ENCODE measurements around the gene BMP10.

BMP10 gene

GRCh38 chr2:68879296-68879695 lies 8.1 kb upstream of the BMP10 start:
- no peak for DNase-seq (ENCODE audit: insufficient read length, low spot score)
- TF ChIP-seq SPI1 (IDR thresholded peaks at IDR 0.05; ENCODE audit: low read depth, low read length) (no peak), POLR2AphosphoS5 (IDR thresholded peaks at IDR 0.05; ENCODE audit: low read depth, low read length) (no peak), TAF1 (IDR thresholded peaks at IDR 0.05; ENCODE audit: low read depth, low read length) (no peak)
- FAIRE-seq: no peak

- DNase-seq (ENCODE audit: insufficient read length, low spot score): no peak
- no peak for FAIRE-seq
- TF ChIP-seq TAF1 (IDR thresholded peaks at IDR 0.05; ENCODE audit: low read depth, low read length) (no peak), SPI1 (IDR thresholded peaks at IDR 0.05; ENCODE audit: low read depth, low read length) (no peak)
Observed at GRCh38 chr2:68878753-68879152, 7.6 kb upstream of the BMP10 start.

GRCh38 chr2:68878071-68878711 lies 7.0 kb upstream of the BMP10 start:
- DNase-seq (ENCODE audit: insufficient read length, low spot score): no peak
- TF ChIP-seq POLR2A (IDR thresholded peaks at IDR 0.05; ENCODE audit: low read depth, low read length): no peak
- TF ChIP-seq PAX5 (IDR thresholded peaks at IDR 0.05; ENCODE audit: insufficient read depth, low read length, severe bottlenecking): no peak
- no peak for TF ChIP-seq SPI1 (IDR thresholded peaks at IDR 0.05; ENCODE audit: low read depth, low read length)
- no peak for TF ChIP-seq POU2F2 (IDR thresholded peaks at IDR 0.05; ENCODE audit: low read depth, low read length)
- TF ChIP-seq TAF1 (IDR thresholded peaks at IDR 0.05; ENCODE audit: low read depth, low read length): no peak
- no peak for TF ChIP-seq POLR2AphosphoS5 (IDR thresholded peaks at IDR 0.05; ENCODE audit: low read depth, low read length)
- FAIRE-seq: no peak

- no peak for TF ChIP-seq POLR2A (IDR thresholded peaks at IDR 0.05; ENCODE audit: low read depth, low read length)
- no peak for TF ChIP-seq TAF1 (IDR thresholded peaks at IDR 0.05; ENCODE audit: low read depth, low read length)
- TF ChIP-seq PAX5 (IDR thresholded peaks at IDR 0.05; ENCODE audit: insufficient read depth, low read length, severe bottlenecking): no peak
- TF ChIP-seq POLR2AphosphoS5 (IDR thresholded peaks at IDR 0.05; ENCODE audit: low read depth, low read length): no peak
- TF ChIP-seq SPI1 (IDR thresholded peaks at IDR 0.05; ENCODE audit: low read depth, low read length): no peak
- TF ChIP-seq POU2F2 (IDR thresholded peaks at IDR 0.05; ENCODE audit: low read depth, low read length): no peak
- DNase-seq (ENCODE audit: insufficient read length, low spot score) (no peak), FAIRE-seq (no peak)
Observed at GRCh38 chr2:68877079-68877772, 6.0 kb upstream of the BMP10 start.

GRCh38 chr2:68870215-68870614 lies 982 bp downstream of the BMP10 start:
- FAIRE-seq: no peak
- DNase-seq (ENCODE audit: insufficient read length, low spot score): no peak

GRCh38 chr2:68865108-68865507 lies 6.1 kb downstream of the BMP10 start:
- no peak for FAIRE-seq
- TF ChIP-seq SPI1 (IDR thresholded peaks at IDR 0.05; ENCODE audit: low read depth, low read length) (no peak), TAF1 (IDR thresholded peaks at IDR 0.05; ENCODE audit: low read depth, low read length) (no peak), POLR2AphosphoS5 (IDR thresholded peaks at IDR 0.05; ENCODE audit: low read depth, low read length) (no peak), POLR2A (IDR thresholded peaks at IDR 0.05; ENCODE audit: low read depth, low read length) (no peak)
- no peak for DNase-seq (ENCODE audit: insufficient read length, low spot score)

More at GRCh38 chr2:68870215-68870614, 982 bp downstream of the BMP10 start:
- TF ChIP-seq SPI1 (IDR thresholded peaks at IDR 0.05; ENCODE audit: low read depth, low read length) (no peak), POLR2AphosphoS5 (IDR thresholded peaks at IDR 0.05; ENCODE audit: low read depth, low read length) (no peak), TAF1 (IDR thresholded peaks at IDR 0.05; ENCODE audit: low read depth, low read length) (no peak), POLR2A (IDR thresholded peaks at IDR 0.05; ENCODE audit: low read depth, low read length) (no peak), POU2F2 (IDR thresholded peaks at IDR 0.05; ENCODE audit: low read depth, low read length) (no peak), PAX5 (IDR thresholded peaks at IDR 0.05; ENCODE audit: insufficient read depth, low read length, severe bottlenecking) (no peak)

GRCh38 chr2:68863996-68864395 lies 7.2 kb downstream of the BMP10 start:
- DNase-seq (ENCODE audit: insufficient read length, low spot score) (no peak), FAIRE-seq (no peak)
- TF ChIP-seq PAX5 (IDR thresholded peaks at IDR 0.05; ENCODE audit: insufficient read depth, low read length, severe bottlenecking): no peak
- no peak for TF ChIP-seq POU2F2 (IDR thresholded peaks at IDR 0.05; ENCODE audit: low read depth, low read length)
- TF ChIP-seq POLR2AphosphoS5 (IDR thresholded peaks at IDR 0.05; ENCODE audit: low read depth, low read length): no peak
- TF ChIP-seq TAF1 (IDR thresholded peaks at IDR 0.05; ENCODE audit: low read depth, low read length): no peak
- TF ChIP-seq POLR2A (IDR thresholded peaks at IDR 0.05; ENCODE audit: low read depth, low read length): no peak
- TF ChIP-seq SPI1 (IDR thresholded peaks at IDR 0.05; ENCODE audit: low read depth, low read length): no peak

- FAIRE-seq: no peak
- TF ChIP-seq PAX5 (IDR thresholded peaks at IDR 0.05; ENCODE audit: insufficient read depth, low read length, severe bottlenecking): no peak
- no peak for TF ChIP-seq TAF1 (IDR thresholded peaks at IDR 0.05; ENCODE audit: low read depth, low read length)
- TF ChIP-seq POLR2AphosphoS5 (IDR thresholded peaks at IDR 0.05; ENCODE audit: low read depth, low read length): no peak
- TF ChIP-seq SPI1 (IDR thresholded peaks at IDR 0.05; ENCODE audit: low read depth, low read length): no peak
- no peak for TF ChIP-seq POLR2A (IDR thresholded peaks at IDR 0.05; ENCODE audit: low read depth, low read length)
- TF ChIP-seq POU2F2 (IDR thresholded peaks at IDR 0.05; ENCODE audit: low read depth, low read length): no peak
- DNase-seq (ENCODE audit: insufficient read length, low spot score): no peak
Observed at GRCh38 chr2:68862889-68863288, 8.3 kb downstream of the BMP10 start.

GRCh38 chr2:68861330-68861729 lies 9.9 kb downstream of the BMP10 start:
- no peak for TF ChIP-seq TAF1 (IDR thresholded peaks at IDR 0.05; ENCODE audit: low read depth, low read length)
- no peak for TF ChIP-seq SPI1 (IDR thresholded peaks at IDR 0.05; ENCODE audit: low read depth, low read length)
- TF ChIP-seq POLR2A (IDR thresholded peaks at IDR 0.05; ENCODE audit: low read depth, low read length): no peak
- TF ChIP-seq POLR2AphosphoS5 (IDR thresholded peaks at IDR 0.05; ENCODE audit: low read depth, low read length): no peak
- TF ChIP-seq PAX5 (IDR thresholded peaks at IDR 0.05; ENCODE audit: insufficient read depth, low read length, severe bottlenecking): no peak
- TF ChIP-seq POU2F2 (IDR thresholded peaks at IDR 0.05; ENCODE audit: low read depth, low read length): no peak
- DNase-seq (ENCODE audit: insufficient read length, low spot score) (no peak), FAIRE-seq (no peak)

- no peak for FAIRE-seq
- TF ChIP-seq SPI1 (IDR thresholded peaks at IDR 0.05; ENCODE audit: low read depth, low read length) (no peak), PAX5 (IDR thresholded peaks at IDR 0.05; ENCODE audit: insufficient read depth, low read length, severe bottlenecking) (no peak), POLR2A (IDR thresholded peaks at IDR 0.05; ENCODE audit: low read depth, low read length) (no peak), POU2F2 (IDR thresholded peaks at IDR 0.05; ENCODE audit: low read depth, low read length) (no peak), TAF1 (IDR thresholded peaks at IDR 0.05; ENCODE audit: low read depth, low read length) (no peak), POLR2AphosphoS5 (IDR thresholded peaks at IDR 0.05; ENCODE audit: low read depth, low read length) (no peak)
- DNase-seq (ENCODE audit: insufficient read length, low spot score): no peak
Observed at GRCh38 chr2:68860111-68860510, 11.1 kb downstream of the BMP10 start.
